ENCODE results near the gene ZBTB45. TPM values are rescaled to one million over a fixed set of nuclear protein-coding genes. Genes with fewer than 3 reads are reported as not detected.

ZBTB45 gene
- total RNA-seq, 1 donor from 2014 or later = 2.2 TPM

GRCh38 chr19:58561373-58562121 is 41.9 kb upstream of the ZBTB45 start:
- Histone ChIP-seq H3K36me3 (no peaks in the 10 kb centered on the region), H3K79me2 (ENCODE audit: low read depth) (peaks cover 31% of the 10 kb centered on the region), H3K27ac (no peak overlapping the region), H3K9me3 (ENCODE audit: low read depth) (no peaks in the 10 kb centered on the region), H2AFZ (replicated peaks) (no peak overlapping the region), H3K9ac (no peak overlapping the region), H4K20me1 (ENCODE audit: low read depth) (peaks cover 14% of the 10 kb centered on the region), H3K4me3 (no peak overlapping the region), H3K4me2 (no peak overlapping the region), H3K4me1 (peaks cover 13% of the 10 kb centered on the region), H3K27me3 (peaks cover 22% of the 10 kb centered on the region), H3F3A (ENCODE audit: low read depth) (peaks cover 43% of the 10 kb centered on the region)
- Mint-ChIP-seq H3K27me3 (ENCODE audit: insufficient read depth, low read depth) (peaks cover 10% of the 10 kb centered on the region), H3K36me3 (peaks cover 10% of the 10 kb centered on the region), H3K4me3 (peak overlapping the region; percentile 74), H3K9me3 (no peaks in the 10 kb centered on the region), H3K4me1 (peaks cover 23% of the 10 kb centered on the region), H3K27ac (no peak overlapping the region)
- TF ChIP-seq EZH2phosphoT487 (IDR thresholded peaks at IDR 0.05) (no peak), EZH2 (IDR thresholded peaks at IDR 0.05) (no peak)
- TF ChIP-seq, protein P1, sequence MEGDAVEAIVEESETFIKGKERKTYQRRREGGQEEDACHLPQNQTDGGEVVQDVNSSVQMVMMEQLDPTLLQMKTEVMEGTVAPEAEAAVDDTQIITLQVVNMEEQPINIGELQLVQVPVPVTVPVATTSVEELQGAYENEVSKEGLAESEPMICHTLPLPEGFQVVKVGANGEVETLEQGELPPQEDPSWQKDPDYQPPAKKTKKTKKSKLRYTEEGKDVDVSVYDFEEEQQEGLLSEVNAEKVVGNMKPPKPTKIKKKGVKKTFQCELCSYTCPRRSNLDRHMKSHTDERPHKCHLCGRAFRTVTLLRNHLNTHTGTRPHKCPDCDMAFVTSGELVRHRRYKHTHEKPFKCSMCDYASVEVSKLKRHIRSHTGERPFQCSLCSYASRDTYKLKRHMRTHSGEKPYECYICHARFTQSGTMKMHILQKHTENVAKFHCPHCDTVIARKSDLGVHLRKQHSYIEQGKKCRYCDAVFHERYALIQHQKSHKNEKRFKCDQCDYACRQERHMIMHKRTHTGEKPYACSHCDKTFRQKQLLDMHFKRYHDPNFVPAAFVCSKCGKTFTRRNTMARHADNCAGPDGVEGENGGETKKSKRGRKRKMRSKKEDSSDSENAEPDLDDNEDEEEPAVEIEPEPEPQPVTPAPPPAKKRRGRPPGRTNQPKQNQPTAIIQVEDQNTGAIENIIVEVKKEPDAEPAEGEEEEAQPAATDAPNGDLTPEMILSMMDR (IDR thresholded peaks at IDR 0.05) = no peak
- no peak for DNase-seq (ENCODE audit: low spot score)

DNA sequence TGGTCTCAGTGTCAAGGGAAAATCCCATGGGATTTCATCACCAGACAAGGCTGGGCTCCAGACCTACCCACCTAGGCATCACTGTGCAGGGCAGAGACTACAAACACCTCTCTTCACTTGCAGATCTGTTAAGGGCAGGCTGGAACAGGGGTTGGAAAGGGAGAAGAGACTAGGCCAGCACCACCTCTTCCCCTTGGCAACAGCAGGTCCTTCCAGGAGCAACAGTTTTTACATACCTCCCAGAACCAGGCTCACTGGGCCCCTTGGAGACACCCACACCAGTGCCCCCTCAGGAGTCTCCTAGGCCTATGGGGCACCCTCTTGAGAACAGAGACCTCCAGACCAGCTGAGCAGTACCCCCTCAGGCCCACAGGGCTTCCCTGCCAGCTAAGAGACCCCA is 41.3 kb upstream of the ZBTB45 start:
- no peak overlapping the region for H3K27ac Mint-ChIP-seq
- TF ChIP-seq EZH2 (IDR thresholded peaks at IDR 0.05) (no peak), EZH2phosphoT487 (IDR thresholded peaks at IDR 0.05) (no peak)
- TF ChIP-seq, protein P1 (IDR thresholded peaks at IDR 0.05) = no peak
- peaks cover 16% of the 10 kb centered on the region for H3K36me3 Mint-ChIP-seq
- H3K4me3 Mint-ChIP-seq = peak overlapping the region; percentile 98
- Histone ChIP-seq H3K36me3 (no peaks in the 10 kb centered on the region), H3K4me1 (peaks cover 13% of the 10 kb centered on the region), H3K9me3 (ENCODE audit: low read depth) (no peaks in the 10 kb centered on the region), H2AFZ (replicated peaks) (no peak overlapping the region), H3K27ac (no peak overlapping the region), H3K79me2 (ENCODE audit: low read depth) (peaks cover 37% of the 10 kb centered on the region), H4K20me1 (ENCODE audit: low read depth) (peaks cover 15% of the 10 kb centered on the region), H3K27me3 (peaks cover 22% of the 10 kb centered on the region), H3K4me2 (no peak overlapping the region), H3K9ac (no peak overlapping the region), H3K4me3 (no peak overlapping the region), H3F3A (ENCODE audit: low read depth) (peaks cover 50% of the 10 kb centered on the region)
- H3K27me3 Mint-ChIP-seq (ENCODE audit: insufficient read depth, low read depth) = peaks cover 14% of the 10 kb centered on the region
- peaks cover 29% of the 10 kb centered on the region for H3K4me1 Mint-ChIP-seq
- H3K9me3 Mint-ChIP-seq = no peaks in the 10 kb centered on the region
- no peak for DNase-seq (ENCODE audit: low spot score)

- Histone ChIP-seq H3K4me1 (peaks cover 17% of the 10 kb centered on the region), H3K4me3 (peak overlapping the region; percentile 65), H4K20me1 (ENCODE audit: low read depth) (peaks cover 15% of the 10 kb centered on the region), H3F3A (ENCODE audit: low read depth) (peaks cover 56% of the 10 kb centered on the region), H3K9me3 (ENCODE audit: low read depth) (no peaks in the 10 kb centered on the region), H3K9ac (no peak overlapping the region), H3K27ac (no peak overlapping the region), H3K36me3 (no peaks in the 10 kb centered on the region), H3K79me2 (ENCODE audit: low read depth) (peaks cover 37% of the 10 kb centered on the region), H3K4me2 (peak overlapping the region; percentile 79), H3K27me3 (peaks cover 22% of the 10 kb centered on the region), H2AFZ (replicated peaks) (no peak overlapping the region)
- peak overlapping the region; percentile 98 for H3K4me3 Mint-ChIP-seq
- H3K9me3 Mint-ChIP-seq = no peaks in the 10 kb centered on the region
- no peak for DNase-seq (ENCODE audit: low spot score)
- peaks cover 16% of the 10 kb centered on the region for H3K27me3 Mint-ChIP-seq (ENCODE audit: insufficient read depth, low read depth)
- peaks cover 32% of the 10 kb centered on the region for H3K4me1 Mint-ChIP-seq
- H3K36me3 Mint-ChIP-seq = peaks cover 16% of the 10 kb centered on the region
- TF ChIP-seq EZH2 (IDR thresholded peaks at IDR 0.05) (no peak), EZH2phosphoT487 (IDR thresholded peaks at IDR 0.05) (no peak)
- TF ChIP-seq, protein P1 (IDR thresholded peaks at IDR 0.05) = no peak
- H3K27ac Mint-ChIP-seq = peak overlapping the region; percentile 79
These were observed 40.6 kb upstream of the ZBTB45 start for GRCh38 chr19:58560007-58560887.

All from neural progenitor cell (in vitro differentiated cells).